Fibroblast of lung (primary cell): Measurements from ENCODE around the gene ANO7. TPM values are rescaled to one million over a fixed set of nuclear protein-coding genes. Genes with fewer than 3 reads are reported as not detected.

Experiments
- DNase-seq, 2 donors: peaks; one replicate each; pipeline versions ENCODE4 v3.0.0 to v3.0.0-alpha.2; 2010; ENCODE audit warnings: low read depth in 2 of 2
- H2AFZ ChIP-seq: 2 replicates; pipeline ENCODE4 v1.5.1; 2012; ENCODE audit warnings: low read length, control low read depth, inconsistent platforms
- H3K27ac ChIP-seq: 2 replicates; pipeline ENCODE4 v1.5.1; 2011; ENCODE audit warnings: low read length, control low read depth; ENCODE audit not compliant: insufficient read depth
- H3K27me3 ChIP-seq: 2 replicates; pipeline ENCODE4 v1.5.1; 2011; ENCODE audit warnings: mild to moderate bottlenecking, low read length; ENCODE audit not compliant: control insufficient read depth, insufficient read depth
- H3K36me3 ChIP-seq: 2 replicates; pipeline ENCODE4 v1.5.1; 2011; ENCODE audit warnings: low read length; ENCODE audit not compliant: control insufficient read depth, insufficient read depth
- H3K4me1 ChIP-seq: 2 replicates; pipeline ENCODE4 v1.5.1; 2011; ENCODE audit warnings: low read length; ENCODE audit not compliant: control insufficient read depth, insufficient read depth; ENCODE audit errors: extremely low read depth
- H3K4me2 ChIP-seq: 2 replicates; pipeline ENCODE4 v1.5.1; 2011; ENCODE audit warnings: low read length, control low read depth; ENCODE audit not compliant: insufficient read depth; ENCODE audit errors: extremely low read depth
- H3K4me3 ChIP-seq, 4 experiments: fragments of 200-600 bp in 1 of 4; sonication (generic) in 1 of 4; replicated peaks in 1 of 4; 2 replicates each; pipeline ENCODE4 v1.5.1; 2011 to 2016; ENCODE audit warnings: low read length in 4 of 4, low read depth in 3 of 4, mild to moderate bottlenecking in 3 of 4, control low read depth in 2 of 4, inconsistent platforms in 1 of 4, mixed read lengths in 1 of 4; ENCODE audit not compliant: insufficient read depth in 1 of 4; ENCODE audit errors: control extremely low read depth in 1 of 4
- H3K79me2 ChIP-seq: 2 replicates; pipeline ENCODE4 v1.5.1; 2012; ENCODE audit warnings: mild to moderate bottlenecking, low read length, inconsistent platforms; ENCODE audit not compliant: control insufficient read depth, insufficient read depth
- H3K9ac ChIP-seq: 2 replicates; pipeline ENCODE4 v1.5.1; 2011; ENCODE audit warnings: mild to moderate bottlenecking, low read length, control low read depth; ENCODE audit not compliant: insufficient read depth
- H3K9me3 ChIP-seq: 2 replicates; pipeline ENCODE4 v1.5.1; 2012; ENCODE audit warnings: low read depth, low read length; ENCODE audit not compliant: control insufficient read depth, insufficient read depth
- H4K20me1 ChIP-seq: 2 replicates; pipeline ENCODE4 v1.5.1; 2011; ENCODE audit warnings: low read length; ENCODE audit not compliant: control insufficient read depth, insufficient read depth; ENCODE audit errors: extremely low read depth
- CTCF ChIP-seq, 2 donors: IDR thresholded peaks in 1 of 2; conservative IDR thresholded peaks in 1 of 2; 1 replicate in 1 of 2; 2 replicates in 1 of 2; pipeline ENCODE4 v1.5.1; 2011 to 2012; ENCODE audit warnings: low read length in 2 of 2, control low read depth in 1 of 2, inconsistent platforms in 1 of 2, low read depth in 1 of 2, mild to moderate bottlenecking in 1 of 2
- EZH2 ChIP-seq: IDR thresholded peaks from 2 replicates; pipeline ENCODE4 v1.5.1; 2012; ENCODE audit warnings: low read length, control low read depth, mild to moderate bottlenecking; ENCODE audit errors: missing control alignments
- polyA plus RNA-seq, 2 donors: library from polyadenylated mRNA; depleted of rRNA in 1 of 2; stranded (reverse) in 1 of 2; unstranded in 1 of 2; fragments of >200 nt; gene quantifications; 2 replicates each; pipeline ENCODE4 v1.2.1, GENCODE V29; 2011 to 2012; ENCODE audit warnings: missing spikeins in 1 of 2
- total RNA-seq: library from RNA; depleted of rRNA; stranded (reverse); fragments of >200 nt; gene quantifications from 2 replicates; pipeline ENCODE4 v1.2.1, GENCODE V29; 2014

Gene ANO7
- total and polyA plus RNA-seq, 2 donors (not counting 1 experiment from before 2014, with no cell fraction given): 0.50 TPM

GRCh38 chr2:241148239-241148638 is 40.2 kb upstream of the ANO7 start:
- Histone ChIP-seq H3K4me2 (peak overlapping the region; percentile 95), H2AFZ (peak overlapping the region; percentile 72), H3K4me1 (peaks cover 13% of the 10 kb centered on the region), H3K27ac (no peak overlapping the region), H3K4me3 (peak overlapping the region in 3 of 4 experiments; percentile 55 to 90 (median 67)), H3K27me3 (no peaks in the 10 kb centered on the region), H3K9me3 (no peaks in the 10 kb centered on the region), H3K79me2 (peaks cover 16% of the 10 kb centered on the region), H4K20me1 (no peaks in the 10 kb centered on the region), H3K36me3 (no peaks in the 10 kb centered on the region), H3K9ac (no peak overlapping the region)
- DNase-seq: no peak
- TF ChIP-seq EZH2 (no peak), CTCF (conservative IDR thresholded peaks at IDR 0.05 in 1 of 2, IDR thresholded peaks at IDR 0.05 in 1 of 2; ENCODE audit: low read depth in 1 of 2, low read length in 2 of 2) (no peak)

- H3K27me3 ChIP-seq: no peaks in the 10 kb centered on the region
- H3K9me3 ChIP-seq: no peaks in the 10 kb centered on the region
- TF ChIP-seq CTCF (conservative IDR thresholded peaks at IDR 0.05 in 1 of 2, IDR thresholded peaks at IDR 0.05 in 1 of 2; ENCODE audit: low read depth in 1 of 2, low read length in 2 of 2) (no peak), EZH2 (no peak)
- peaks cover 13% of the 10 kb centered on the region for H3K4me1 ChIP-seq
- peak within 1 kb of the TSS; percentile 99 for H2AFZ ChIP-seq
- H3K4me2 ChIP-seq: peak within 1 kb of the TSS; percentile 95
- peak within 1 kb of the TSS; percentile 76 for H3K9ac ChIP-seq
- peak within 1 kb of the TSS; percentile 91 for H3K27ac ChIP-seq
- peak within 1 kb of the TSS; percentile 67 to 90 (median 88) for H3K4me3 ChIP-seq
- peak; percentile 91 to 94 for DNase-seq
- H3K79me2 ChIP-seq: peaks cover 17% of the 10 kb centered on the region
- peaks cover 2% of the 10 kb centered on the region for H3K36me3 ChIP-seq
- no peaks in the 10 kb centered on the region for H4K20me1 ChIP-seq
These were observed 39.4 kb upstream of the ANO7 start, which contains the start of gene PASK for GRCh38 chr2:241148891-241149674. Gene PASK (minus strand): TSS chr2:241149472. CDS start chr2:241143032, 6,440 bp downstream.

GRCh38 chr2:241149675-241149924 is 38.9 kb upstream of the ANO7 start:
- H4K20me1 ChIP-seq: no peaks in the 10 kb centered on the region
- peaks cover 17% of the 10 kb centered on the region for H3K79me2 ChIP-seq
- peaks cover 13% of the 10 kb centered on the region for H3K4me1 ChIP-seq
- H3K27ac ChIP-seq: peak overlapping the region; percentile 64
- peaks cover 2% of the 10 kb centered on the region for H3K36me3 ChIP-seq
- peak overlapping the region; percentile 99 for H2AFZ ChIP-seq
- peak overlapping the region; percentile 95 for H3K4me2 ChIP-seq
- peak overlapping the region; percentile 11 for H3K9ac ChIP-seq
- H3K27me3 ChIP-seq: no peaks in the 10 kb centered on the region
- no peaks in the 10 kb centered on the region for H3K9me3 ChIP-seq
- no peak for TF ChIP-seq CTCF (conservative IDR thresholded peaks at IDR 0.05 in 1 of 2, IDR thresholded peaks at IDR 0.05 in 1 of 2; ENCODE audit: low read depth in 1 of 2, low read length in 2 of 2)
- no peak for TF ChIP-seq EZH2
- DNase-seq: no peak
- H3K4me3 ChIP-seq: peak overlapping the region; percentile 67 to 90 (median 86)
